CD4-positive, alpha-beta T cell treated with Interleukin-21 for 1 hour (primary cell): ENCODE results near the gene MRPS27.

Experiments
- DNase-seq: peaks from one replicate; pipeline ENCODE4 v3.0.0-alpha.2; 2020

MRPS27 gene

GRCh38 chr5:72228960-72229359, 91.1 kb downstream of the MRPS27 start:
- no peak for DNase-seq

GRCh38 chr5:72226950-72227349, 93.1 kb downstream of the MRPS27 start:
- DNase-seq = no peak

GRCh38 chr5:72225741-72226140, 94.3 kb downstream of the MRPS27 start:
- no peak for DNase-seq

GRCh38 chr5:72224946-72225463, 95.0 kb downstream of the MRPS27 start:
- no peak for DNase-seq

GRCh38 chr5:72223371-72223770, 96.7 kb downstream of the MRPS27 start:
- no peak for DNase-seq

- no peak for DNase-seq
Observed at GRCh38 chr5:72222521-72222920, 97.5 kb downstream of the MRPS27 start.

GRCh38 chr5:72221541-72221940, 98.5 kb downstream of the MRPS27 start:
- DNase-seq = no peak

- DNase-seq = no peak
Observed at GRCh38 chr5:72221099-72221498, 98.9 kb downstream of the MRPS27 start.

GRCh38 chr5:72216756-72217155, 103.3 kb downstream of the MRPS27 start:
- DNase-seq = no peak

- no peak for DNase-seq
Observed at GRCh38 chr5:72214168-72214567, 105.9 kb downstream of the MRPS27 start.

- no peak for DNase-seq
Observed at GRCh38 chr5:72213482-72213881, 106.6 kb downstream of the MRPS27 start.

- no peak for DNase-seq
Observed at GRCh38 chr5:72212171-72212570, 107.9 kb downstream of the MRPS27 start.

- no peak for DNase-seq
Observed at GRCh38 chr5:72210888-72211678, 109.0 kb downstream of the MRPS27 start.

- DNase-seq = no peak
Observed at GRCh38 chr5:72209147-72210115, 110.6 kb downstream of the MRPS27 start.

GRCh38 chr5:72208324-72208926, 111.6 kb downstream of the MRPS27 start:
- no peak for DNase-seq

- DNase-seq = no peak
Observed at GRCh38 chr5:72206994-72207393, 113.0 kb downstream of the MRPS27 start.

- DNase-seq = no peak
Observed at GRCh38 chr5:72206160-72206559, 113.9 kb downstream of the MRPS27 start.

- no peak for DNase-seq
Observed at GRCh38 chr5:72205431-72206009, 114.5 kb downstream of the MRPS27 start.

- no peak for DNase-seq
Observed at GRCh38 chr5:72204946-72205345, 115.1 kb downstream of the MRPS27 start.

GRCh38 chr5:72203251-72203845, 116.7 kb downstream of the MRPS27 start:
- no peak for DNase-seq

GRCh38 chr5:72202331-72202825, 117.7 kb downstream of the MRPS27 start:
- DNase-seq = no peak

- no peak for DNase-seq
Observed at GRCh38 chr5:72199681-72200080, 120.4 kb downstream of the MRPS27 start.
